ENCODE data around the gene CCL21. TPM values are rescaled to one million over a fixed set of nuclear protein-coding genes. Genes with fewer than 3 reads are reported as not detected.

The CCL21 gene
- polyA plus RNA-seq, 3 donors = 8.4 to 33.3 (median 21.8) TPM

Other genes with a start within 250 kb of the CCL21 start
- 1 to 10 TPM; 1.4 to 1.9 (median 1.7) TPM for gene ENHO, start 187.1 kb downstream of the CCL21 start, polyA plus RNA-seq (ENCODE audit: insufficient read length in 3 of 3)
- 10 to 100 TPM; 29.9 to 49.5 (median 38.3) TPM for gene CNTFR, start 120.4 kb downstream of the CCL21 start, polyA plus RNA-seq (ENCODE audit: insufficient read length in 3 of 3)
- gene RPP25L, start 98.0 kb downstream of the CCL21 start, polyA plus RNA-seq (ENCODE audit: insufficient read length in 3 of 3) = 10 to 100 TPM; 22.6 to 33.6 (median 25.8) TPM
- gene DCTN3, start 89.6 kb downstream of the CCL21 start, polyA plus RNA-seq (ENCODE audit: insufficient read length in 3 of 3) = 100 to 1,000 TPM in 1 of 3 donors, 10 to 100 TPM in 2; 91.5 to 108 (median 96.6) TPM
- gene ARID3C, start 81.1 kb downstream of the CCL21 start, polyA plus RNA-seq (ENCODE audit: insufficient read length in 3 of 3) = under 1 TPM in 1 of 3 donors, not detected in 2; 0.14 TPM
- gene SIGMAR1, start 72.3 kb downstream of the CCL21 start, polyA plus RNA-seq (ENCODE audit: insufficient read length in 3 of 3) = 10 to 100 TPM; 43.9 to 55.1 (median 46.9) TPM
- 10 to 100 TPM; 65.6 to 85.0 (median 71.2) TPM for gene GALT, start 63.5 kb downstream of the CCL21 start, polyA plus RNA-seq (ENCODE audit: insufficient read length in 3 of 3)
- gene IL11RA, start 58.0 kb downstream of the CCL21 start, polyA plus RNA-seq (ENCODE audit: insufficient read length in 3 of 3) = 10 to 100 TPM; 53.5 to 68.0 (median 63.6) TPM
- under 1 TPM; 0.44 to 0.60 (median 0.59) TPM for gene CCL27, start 47.5 kb downstream of the CCL21 start, polyA plus RNA-seq (ENCODE audit: insufficient read length in 3 of 3)
- gene CCL19, start 18.9 kb downstream of the CCL21 start, polyA plus RNA-seq (ENCODE audit: insufficient read length in 3 of 3) = not detected
- gene PHF24, start 248.1 kb upstream of the CCL21 start, polyA plus RNA-seq (ENCODE audit: insufficient read length in 3 of 3) = under 1 TPM; 0.14 to 0.47 (median 0.18) TPM